HCT116 (cell line): ENCODE data around the gene CIBAR2. TPM values are rescaled to one million over a fixed set of nuclear protein-coding genes. Genes with fewer than 3 reads are reported as not detected.

Experiments
- ATAC-seq: fragments of 200-7000 bp; cut with Tn5 transposase; 2 replicates; pipeline ENCODE4 v1.9.1; 2020; ENCODE audit warnings: mild to moderate bottlenecking, moderate library complexity
- BruUV-seq: library from RNA; stranded (reverse); fragments of 400-500 nt; replicated peaks from 2 replicates; lab custom pipeline; 2021; lab: Mats Ljungman, UMichigan
- CTCF ChIA-PET: fragments of 300-600 bp; sonication (Branson Sonifier 250); formaldehyde crosslinking; loops from one replicate; lab custom pipeline; 2021; ENCODE audit warnings: antibody characterized with exemption; lab: Charles Lee
- POLR2A ChIA-PET: fragments of 300-600, 350-600 bp; sonication (Branson Sonifier 250); formaldehyde crosslinking; loops from one replicate; lab custom pipeline; 2021; ENCODE audit warnings: antibody characterized with exemption; lab: Charles Lee
- RAD21 ChIA-PET, 2 experiments: fragments of 300-600 bp; sonication (Branson Sonifier 250); formaldehyde crosslinking; loops; one replicate each; lab custom pipeline; 2023; ENCODE audit warnings: low total read pairs in 2 of 2; ENCODE audit not compliant: uncharacterized antibody in 2 of 2, unreplicated experiment in 2 of 2, low non-redundant PET in 1 of 2; lab: Charles Lee
- DNase-seq: peaks from one replicate; pipeline ENCODE4 v3.0.0-alpha.2; 2010; ENCODE audit warnings: low read depth, low spot score
- H2AFZ ChIP-seq: fragments of 200-600 bp; shearing (Covaris generic), sonication (generic); 2 replicates; pipeline ENCODE4 v1.6.1; 2017; ENCODE audit warnings: low read depth, mixed run types, mixed read lengths, antibody characterized with exemption, low read length; ENCODE audit not compliant: poor library complexity, severe bottlenecking
- H3K27ac ChIP-seq: 2 replicates; pipeline ENCODE4 v1.5.1; 2012; ENCODE audit warnings: low read depth, low read length
- H3K27me3 ChIP-seq: fragments of 200-600 bp; sonication (generic); 2 replicates; pipeline ENCODE4 v1.6.1; 2016; ENCODE audit warnings: mixed run types, low read length, mixed read lengths; ENCODE audit not compliant: insufficient read depth
- H3K36me3 ChIP-seq, 2 experiments: fragments of 200-500 bp in 1 of 2; fragments of 200-600 bp in 1 of 2; sonication (Bioruptor generic) in 1 of 2; sonication (generic) in 1 of 2; 2 replicates each; pipeline versions ENCODE4 v1.5.1 to v1.6.1; 2014 to 2016; ENCODE audit warnings: low read length in 2 of 2, inconsistent platforms in 1 of 2, mixed read lengths in 1 of 2, mixed run types in 1 of 2; ENCODE audit not compliant: insufficient read depth in 2 of 2, control insufficient read depth in 1 of 2
- H3K4me1 ChIP-seq, 2 experiments: fragments of 200-600 bp in 1 of 2; sonication (generic) in 1 of 2; 2 replicates each; pipeline versions ENCODE4 v1.5.1 to v1.6.1; 2012 to 2017; ENCODE audit warnings: low read length in 2 of 2, inconsistent platforms in 1 of 2, mild to moderate bottlenecking in 1 of 2, mixed read lengths in 1 of 2, mixed run types in 1 of 2, moderate library complexity in 1 of 2; ENCODE audit not compliant: insufficient read depth in 2 of 2, control insufficient read depth in 1 of 2
- H3K4me2 ChIP-seq: fragments of 200-600 bp; sonication (generic); 2 replicates; pipeline ENCODE4 v1.6.1; 2017; ENCODE audit warnings: mixed run types, low read length, mixed read lengths
- H3K4me3 ChIP-seq, 2 experiments: fragments of 200-600 bp in 1 of 2; sonication (generic) in 1 of 2; replicated peaks in 1 of 2; 2 replicates each; pipeline ENCODE4 v1.5.1; 2011 to 2016; ENCODE audit warnings: low read length in 2 of 2, control low read depth in 1 of 2, low read depth in 1 of 2, mild to moderate bottlenecking in 1 of 2, mixed read lengths in 1 of 2, mixed run types in 1 of 2
- H3K79me2 ChIP-seq: fragments of 200-600 bp; sonication (generic); 2 replicates; pipeline ENCODE4 v1.6.1; 2017; ENCODE audit warnings: mild to moderate bottlenecking, mixed run types, low read length, moderate library complexity, mixed read lengths; ENCODE audit not compliant: insufficient read depth
- H3K9ac ChIP-seq: fragments of 200-600 bp; sonication (generic); 2 replicates; pipeline ENCODE4 v1.6.1; 2016; ENCODE audit warnings: low read length, mixed read lengths
- H3K9me2 ChIP-seq: fragments of 200-600 bp; sonication (generic), shearing (Covaris generic); 2 replicates; pipeline ENCODE4 v1.6.1; 2017; ENCODE audit warnings: mixed run types, mild to moderate bottlenecking, moderate library complexity; ENCODE audit not compliant: insufficient read depth
- H3K9me3 ChIP-seq, 2 experiments: fragments of 200-500 bp in 1 of 2; fragments of 200-600 bp in 1 of 2; sonication (Bioruptor generic) in 1 of 2; sonication (generic) in 1 of 2; 2 replicates each; pipeline ENCODE4 v1.6.1; 2014 to 2017; ENCODE audit warnings: low read length in 2 of 2, mixed read lengths in 2 of 2, inconsistent platforms in 1 of 2, low read depth in 1 of 2, mild to moderate bottlenecking in 1 of 2, mixed run types in 1 of 2, moderate library complexity in 1 of 2; ENCODE audit not compliant: control insufficient read depth in 1 of 2, insufficient read depth in 1 of 2
- H4K20me1 ChIP-seq: fragments of 200-600 bp; sonication (generic), shearing (Covaris generic); 2 replicates; pipeline ENCODE4 v1.6.1; 2017; ENCODE audit warnings: mixed run types, mild to moderate bottlenecking, moderate library complexity; ENCODE audit not compliant: insufficient read depth
- CBX3 ChIP-seq: IDR thresholded peaks from 2 replicates; pipeline ENCODE4 v1.6.1; 2012; ENCODE audit warnings: low read depth
- ELF1 ChIP-seq: IDR thresholded peaks from 2 replicates; pipeline ENCODE4 v1.6.1; 2012; ENCODE audit warnings: low read depth, borderline replicate concordance
- JUND ChIP-seq: IDR thresholded peaks from 2 replicates; pipeline ENCODE4 v1.6.1; 2012
- SP1 ChIP-seq: IDR thresholded peaks from 2 replicates; pipeline ENCODE4 v1.6.1; 2012; ENCODE audit warnings: low read depth
- TCF7L2 ChIP-seq: IDR thresholded peaks from 2 replicates; pipeline ENCODE4 v1.7.0; 2011; ENCODE audit warnings: borderline replicate concordance, inconsistent platforms; ENCODE audit not compliant: insufficient read depth, insufficient read length; ENCODE audit errors: extremely low read depth
- YY1 ChIP-seq: IDR thresholded peaks from 2 replicates; pipeline ENCODE4 v1.6.1; 2011; ENCODE audit warnings: low read length, low read depth, moderate library complexity, mild to moderate bottlenecking; ENCODE audit not compliant: insufficient replicate concordance; ENCODE audit errors: extremely low read depth
- ZFX ChIP-seq: fragments of 450-650 bp; IDR thresholded peaks from 2 replicates; pipeline ENCODE4 v1.6.1; 2017
- ZNF274 ChIP-seq: fragments of 200-500 bp; sonication (Bioruptor generic); IDR thresholded peaks from 2 replicates; pipeline ENCODE4 v1.6.1; 2014; ENCODE audit warnings: mild to moderate bottlenecking, low read depth, low read length, inconsistent platforms
- intact Hi-C: fragments of 100-400 bp; cut with micrococcal nuclease; formaldehyde crosslinking; loops from 2 replicates; pipeline ENCODE4 v1.10.0; 2022
- total RNA-seq: library from RNA; stranded (reverse); gene quantifications from one replicate; pipeline ENCODE4 v1.2.1, GENCODE V29; 2021; ENCODE audit not compliant: unreplicated experiment
- TF ChIP-seq, protein P1 (sequence below): IDR thresholded peaks from 2 replicates; pipeline ENCODE4 v1.6.1; 2011; ENCODE audit warnings: mild to moderate bottlenecking, low read length, moderate library complexity; ENCODE audit not compliant: insufficient replicate concordance; ENCODE audit errors: extremely low read depth
- TF ChIP-seq, protein P2 (sequence below): IDR thresholded peaks from 2 replicates; pipeline ENCODE4 v1.6.1; 2012

Gene CIBAR2
- total RNA-seq, 1 experiment from 2014 or later = 0.27 TPM

DNA sequence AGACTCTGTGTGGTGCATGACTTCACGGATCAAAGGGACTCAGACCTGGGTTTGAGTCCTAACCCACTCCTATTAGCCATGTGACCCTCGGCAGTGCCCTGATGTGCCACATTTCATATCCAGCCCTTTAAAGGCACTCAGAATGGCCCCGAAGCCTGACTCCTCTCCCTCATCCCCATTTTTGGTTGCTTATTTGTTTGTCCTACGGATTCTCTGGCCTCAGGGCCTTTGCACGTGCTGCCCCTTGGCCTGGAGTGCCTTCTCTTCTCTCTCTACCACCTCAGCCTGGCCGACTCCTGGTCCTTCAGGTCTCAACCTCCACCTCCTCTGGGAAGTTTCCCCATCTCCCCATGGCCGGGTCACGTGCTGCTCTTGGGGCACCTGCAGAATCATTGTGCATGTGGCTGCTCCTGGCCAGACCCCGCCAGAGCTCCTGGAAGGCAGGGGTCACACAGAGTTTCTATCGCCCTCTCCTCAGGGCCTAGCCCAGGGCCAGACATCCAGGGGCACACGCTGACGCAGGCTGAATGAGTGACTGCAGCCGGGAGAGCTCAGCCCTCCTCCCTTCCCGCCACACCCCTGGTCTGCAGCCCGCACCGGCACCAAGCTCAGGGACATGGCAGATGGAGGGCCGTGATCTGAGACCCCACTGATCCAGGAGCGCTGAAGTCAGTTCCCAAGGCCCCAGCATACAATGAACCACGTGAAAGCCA is 22.0 kb upstream of the CIBAR2 start:
- H3K9me2 ChIP-seq = no peaks in the 10 kb centered on the region
- POLR2A ChIA-PET = no interaction called here
- H3K4me3 ChIP-seq = no peak overlapping the region
- DNase-seq = no peak
- H3K27ac ChIP-seq = no peak overlapping the region
- H3K36me3 ChIP-seq = no peaks in the 10 kb centered on the region
- no peak for TF ChIP-seq CBX3
- TF ChIP-seq ZNF274 = no peak
- TF ChIP-seq ZFX = no peak
- no peak for TF ChIP-seq JUND
- TF ChIP-seq, protein P1, sequence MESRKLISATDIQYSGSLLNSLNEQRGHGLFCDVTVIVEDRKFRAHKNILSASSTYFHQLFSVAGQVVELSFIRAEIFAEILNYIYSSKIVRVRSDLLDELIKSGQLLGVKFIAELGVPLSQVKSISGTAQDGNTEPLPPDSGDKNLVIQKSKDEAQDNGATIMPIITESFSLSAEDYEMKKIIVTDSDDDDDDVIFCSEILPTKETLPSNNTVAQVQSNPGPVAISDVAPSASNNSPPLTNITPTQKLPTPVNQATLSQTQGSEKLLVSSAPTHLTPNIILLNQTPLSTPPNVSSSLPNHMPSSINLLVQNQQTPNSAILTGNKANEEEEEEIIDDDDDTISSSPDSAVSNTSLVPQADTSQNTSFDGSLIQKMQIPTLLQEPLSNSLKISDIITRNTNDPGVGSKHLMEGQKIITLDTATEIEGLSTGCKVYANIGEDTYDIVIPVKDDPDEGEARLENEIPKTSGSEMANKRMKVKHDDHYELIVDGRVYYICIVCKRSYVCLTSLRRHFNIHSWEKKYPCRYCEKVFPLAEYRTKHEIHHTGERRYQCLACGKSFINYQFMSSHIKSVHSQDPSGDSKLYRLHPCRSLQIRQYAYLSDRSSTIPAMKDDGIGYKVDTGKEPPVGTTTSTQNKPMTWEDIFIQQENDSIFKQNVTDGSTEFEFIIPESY = no peak
- TF ChIP-seq YY1 = no peak
- TF ChIP-seq, protein P2, sequence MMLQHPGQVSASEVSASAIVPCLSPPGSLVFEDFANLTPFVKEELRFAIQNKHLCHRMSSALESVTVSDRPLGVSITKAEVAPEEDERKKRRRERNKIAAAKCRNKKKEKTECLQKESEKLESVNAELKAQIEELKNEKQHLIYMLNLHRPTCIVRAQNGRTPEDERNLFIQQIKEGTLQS = no peak
- no peak for TF ChIP-seq SP1
- TF ChIP-seq ELF1 = no peak
- TF ChIP-seq TCF7L2 = no peak
- BruUV-seq = no TSS peak
- no peaks in the 10 kb centered on the region for H3K27me3 ChIP-seq
- no peak for ATAC-seq
- RAD21 ChIA-PET = no interaction called here
- CTCF ChIA-PET = no interaction called here
- no peak overlapping the region for H3K9ac ChIP-seq
- H3K4me2 ChIP-seq = no peak overlapping the region
- H3K79me2 ChIP-seq = no peaks in the 10 kb centered on the region
- no peaks in the 10 kb centered on the region for H3K9me3 ChIP-seq
- no peaks in the 10 kb centered on the region for H3K4me1 ChIP-seq
- H4K20me1 ChIP-seq = no peaks in the 10 kb centered on the region
- intact Hi-C loops = no loop called here
- no peak overlapping the region for H2AFZ ChIP-seq
